Kidney (tissue), 22 donors: ENCODE measurements around the gene P2RX4. TPM values are rescaled to one million over a fixed set of nuclear protein-coding genes. Genes with fewer than 3 reads are reported as not detected.
"Not testable (repeated sequence)": the region's sequence is repeated elsewhere in the genome, so short reads cannot be mapped to it uniquely, and the experiment has no call there.

ENCODE experiments used
- DNase-seq, 5 donors: peaks; one replicate each; pipeline ENCODE4 v3.0.0-alpha.2; 2013 to 2020
- FAIRE-seq: peaks from 2 replicates; lab custom pipeline; 2012; peaks lifted over from hg19 to GRCh38; lab: Jason Lieb, UNC
- H3K27ac ChIP-seq, 2 donors: one replicate each; pipeline ENCODE4 v1.7.0; 2013; ENCODE audit warnings: low read depth in 2 of 2, low read length in 2 of 2, inconsistent platforms in 1 of 2
- H3K27me3 ChIP-seq: one replicate; pipeline ENCODE4 v1.7.1; 2013; ENCODE audit warnings: low read length, inconsistent platforms; ENCODE audit not compliant: control insufficient read depth, insufficient read depth
- H3K36me3 ChIP-seq, 3 donors: one replicate each; pipeline versions ENCODE4 v1.7.0 to v1.7.1; 2013; ENCODE audit warnings: low read length in 3 of 3, control low read depth in 1 of 3, inconsistent platforms in 1 of 3; ENCODE audit not compliant: insufficient read depth in 3 of 3, control insufficient read depth in 2 of 3
- H3K4me1 ChIP-seq, 3 donors: one replicate each; pipeline versions ENCODE4 v1.7.0 to v1.7.1; 2013; ENCODE audit warnings: low read length in 3 of 3, inconsistent platforms in 1 of 3, low read depth in 1 of 3; ENCODE audit not compliant: control insufficient read depth in 2 of 3, insufficient read depth in 2 of 3
- H3K4me3 ChIP-seq, 3 donors: one replicate each; pipeline versions ENCODE4 v1.7.0 to v1.8.1; 2013; ENCODE audit warnings: low read length in 3 of 3, control low read depth in 1 of 3, inconsistent platforms in 1 of 3
- H3K9ac ChIP-seq, 3 donors: one replicate each; pipeline versions ENCODE4 v1.7.0 to v1.7.1; 2013; ENCODE audit warnings: low read length in 3 of 3, control low read depth in 1 of 3, inconsistent platforms in 1 of 3
- H3K9me3 ChIP-seq, 3 donors: one replicate each; pipeline versions ENCODE4 v1.7.0 to v1.7.1; 2013; ENCODE audit warnings: low read length in 3 of 3, control low read depth in 1 of 3, inconsistent platforms in 1 of 3; ENCODE audit not compliant: control insufficient read depth in 2 of 3, insufficient read depth in 1 of 3
- intact Hi-C: fragments of 100-400 bp; cut with DNase I; formaldehyde crosslinking; loops from one replicate; pipeline ENCODE4 v1.11.1; 2022
- long read RNA-seq, 10 donors: library from polyadenylated mRNA in 1 of 10; unstranded in 1 of 10; transcript quantifications; one replicate each; pipeline ENCODE4 v2.0.0 and lab custom pipeline, GENCODE V29; 2021 to 2026
- polyA plus RNA-seq: library from polyadenylated mRNA; stranded (reverse); fragments of 350-450 nt; fragmentation: Illumina TruSeq; extraction: RNeasy Lipid Tissue Mini Kit (QIAGEN cat#74804); gene quantifications from one replicate; pipeline ENCODE4 v1.2.3, GENCODE V29; 2014; ENCODE audit warnings: low read depth, low replicate concordance; ENCODE audit not compliant: insufficient read depth
- total RNA-seq: library from RNA; stranded (reverse); fragmentation: NEBNext Ultra II Directional; extraction: Animal tissue kit (Norgen Biotek cat#: 25700); gene quantifications from one replicate; pipeline ENCODE4 v1.2.1, GENCODE V29; 2021
- TF ChIP-seq, protein P1 (sequence below): IDR thresholded peaks from 3 replicates; pipeline ENCODE4 v1.5.1; 2012; ENCODE audit warnings: mild to moderate bottlenecking, moderate library complexity, borderline replicate concordance; ENCODE audit not compliant: insufficient read depth; ENCODE audit errors: extremely low read depth
- donor health status: control.
- donor health status: control.
- donor health status: control.
- donor health status: control.
- donor health status: control.
- donor health status: DM: yes; HTN: yes; CAD: no.
- donor health status: Normal renal cell carcinoma (clear cell type).

Gene P2RX4
- total RNA-seq (36.2 TPM), polyA plus RNA-seq (28.8 TPM)
- long read RNA-seq, donor 1, partial matches to known transcripts: 0 of 2 reads
- long read RNA-seq, donor 1, other reads (novel, unspliced or antisense): 0 of 2 reads
- long read RNA-seq, donor 2, transcript P2RX4-202 (12 exons, 2,032 nt): major isoform, 7 of 7 reads
- long read RNA-seq, donor 2, partial matches to known transcripts: 0 of 7 reads
- long read RNA-seq, donor 2, other reads (novel, unspliced or antisense): 0 of 7 reads
- long read RNA-seq, donor 3, transcript P2RX4-202 (12 exons, 2,032 nt): major isoform, 13 of 14 reads
- long read RNA-seq, donor 3, partial matches to known transcripts: 0 of 14 reads
- long read RNA-seq, donor 3, other reads (novel, unspliced or antisense): 0 of 14 reads
- long read RNA-seq, donor 4, transcript P2RX4-202 (12 exons, 2,032 nt): major isoform, 10 of 10 reads
- long read RNA-seq, donor 4, partial matches to known transcripts: 0 of 10 reads
- long read RNA-seq, donor 4, other reads (novel, unspliced or antisense): 0 of 10 reads
- long read RNA-seq, donor 5, partial matches to known transcripts: 0 of 1 reads
- long read RNA-seq, donor 5, other reads (novel, unspliced or antisense): 0 of 1 reads
- long read RNA-seq, donor 6, partial matches to known transcripts: 0 of 3 reads
- long read RNA-seq, donor 6, other reads (novel, unspliced or antisense): 0 of 3 reads
- long read RNA-seq, donor 7, transcript P2RX4-202 (12 exons, 2,032 nt): major isoform, 24 of 32 reads
- long read RNA-seq, donor 7, partial matches to known transcripts: 3 of 32 reads
- long read RNA-seq, donor 7, other reads (novel, unspliced or antisense): 4 of 32 reads
- long read RNA-seq, donor 8, partial matches to known transcripts: 0 of 4 reads
- long read RNA-seq, donor 8, other reads (novel, unspliced or antisense): 0 of 4 reads
- long read RNA-seq, donor 9, partial matches to known transcripts: 0 of 3 reads
- long read RNA-seq, donor 9, other reads (novel, unspliced or antisense): 0 of 3 reads
- long read RNA-seq, donor 10, transcript P2RX4-202 (12 exons, 2,032 nt): major isoform, 5 of 7 reads
- long read RNA-seq, donor 10, partial matches to known transcripts: 0 of 7 reads
- long read RNA-seq, donor 10, other reads (novel, unspliced or antisense): 0 of 7 reads

GRCh38 chr12:121209624-121210572, at the start of gene P2RX4:
Gene P2RX4, plus strand, starts transcription at chr12:121210129. Its CDS starts 36 bp downstream, at chr12:121210165.
- Histone ChIP-seq H3K9me3 (no peaks in the 10 kb centered on the region), H3K4me1 (peaks cover 0 to 7% (median 6%) of the 10 kb centered on the region in 3 donors), H3K27ac (peak within 1 kb of the TSS; percentile 81 to 88), H3K4me3 (peak within 1 kb of the TSS; percentile 30 to 70 (median 51)), H3K27me3 (no peaks in the 10 kb centered on the region), H3K36me3 (no peaks in the 10 kb centered on the region), H3K9ac (peak within 1 kb of the TSS; percentile 30 to 86 (median 30))
- TF ChIP-seq, protein P1, sequence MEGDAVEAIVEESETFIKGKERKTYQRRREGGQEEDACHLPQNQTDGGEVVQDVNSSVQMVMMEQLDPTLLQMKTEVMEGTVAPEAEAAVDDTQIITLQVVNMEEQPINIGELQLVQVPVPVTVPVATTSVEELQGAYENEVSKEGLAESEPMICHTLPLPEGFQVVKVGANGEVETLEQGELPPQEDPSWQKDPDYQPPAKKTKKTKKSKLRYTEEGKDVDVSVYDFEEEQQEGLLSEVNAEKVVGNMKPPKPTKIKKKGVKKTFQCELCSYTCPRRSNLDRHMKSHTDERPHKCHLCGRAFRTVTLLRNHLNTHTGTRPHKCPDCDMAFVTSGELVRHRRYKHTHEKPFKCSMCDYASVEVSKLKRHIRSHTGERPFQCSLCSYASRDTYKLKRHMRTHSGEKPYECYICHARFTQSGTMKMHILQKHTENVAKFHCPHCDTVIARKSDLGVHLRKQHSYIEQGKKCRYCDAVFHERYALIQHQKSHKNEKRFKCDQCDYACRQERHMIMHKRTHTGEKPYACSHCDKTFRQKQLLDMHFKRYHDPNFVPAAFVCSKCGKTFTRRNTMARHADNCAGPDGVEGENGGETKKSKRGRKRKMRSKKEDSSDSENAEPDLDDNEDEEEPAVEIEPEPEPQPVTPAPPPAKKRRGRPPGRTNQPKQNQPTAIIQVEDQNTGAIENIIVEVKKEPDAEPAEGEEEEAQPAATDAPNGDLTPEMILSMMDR: no peak
- DNase-seq (peak; percentile 86 to 96 (median 92)), FAIRE-seq (no peak)
- intact Hi-C loops: no loop called here

- Histone ChIP-seq H3K4me3 (no peak overlapping the region), H3K36me3 (no peaks in the 10 kb centered on the region), H3K27ac (no peak overlapping the region), H3K27me3 (no peaks in the 10 kb centered on the region), H3K4me1 (no peaks in the 10 kb centered on the region), H3K9ac (no peak overlapping the region), H3K9me3 (no peaks in the 10 kb centered on the region)
- intact Hi-C loops: no loop called here
- no peak for DNase-seq
- TF ChIP-seq, protein P1: no peak
- no peak for FAIRE-seq
These were observed 47.5 kb upstream of the P2RX4 start for GRCh38 chr12:121162384-121162783.

DNA sequence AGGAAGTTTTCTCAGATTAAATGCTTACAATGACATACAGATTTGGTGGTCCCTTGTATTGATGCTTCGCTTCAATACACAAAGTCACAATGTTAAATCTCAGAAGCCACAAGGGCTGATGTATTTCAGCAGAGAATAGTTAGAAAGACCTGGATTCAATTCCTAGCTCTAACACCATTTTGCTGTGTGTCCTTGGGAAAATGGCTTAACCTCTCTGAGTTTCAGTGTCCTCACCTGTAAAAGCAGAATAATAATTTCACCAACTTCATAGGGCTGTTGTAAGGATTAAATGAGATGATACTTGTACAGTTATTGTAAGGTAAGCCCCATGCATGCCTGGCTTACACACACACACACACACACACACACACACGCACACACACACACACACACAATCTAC, 46.9 kb upstream of the P2RX4 start:
- Histone ChIP-seq H3K9me3 (no peaks in the 10 kb centered on the region), H3K4me1 (no peaks in the 10 kb centered on the region), H3K27me3 (no peaks in the 10 kb centered on the region), H3K27ac (no peak overlapping the region), H3K4me3 (no peak overlapping the region), H3K9ac (no peak overlapping the region), H3K36me3 (no peaks in the 10 kb centered on the region)
- DNase-seq (no peak), FAIRE-seq (no peak)
- intact Hi-C loops: no loop called here
- TF ChIP-seq, protein P1: no peak

- H3K27me3 ChIP-seq, H3K27ac ChIP-seq, H3K4me1 ChIP-seq, FAIRE-seq, intact Hi-C loops, H3K4me3 ChIP-seq, DNase-seq, H3K9me3 ChIP-seq, H3K36me3 ChIP-seq, H3K9ac ChIP-seq: not testable (repeated sequence)
These were observed 45.1 kb upstream of the P2RX4 start for GRCh38 chr12:121164839-121165238.
